Naive thymus-derived CD4-positive, alpha-beta T cell (primary cell): ENCODE results near the gene BCL11A. TPM values are rescaled to one million over a fixed set of nuclear protein-coding genes. Genes with fewer than 3 reads are reported as not detected.
A peak's percentile ranks its signal among the peaks of the same experiment; 100 is the strongest.

Source experiments
- ATAC-seq: fragments of 150-1000 bp; cut with Tn5 transposase; 2 replicates; pipeline ENCODE4 v1.10.0; 2021; ENCODE audit warnings: mild to moderate bottlenecking, moderate library complexity
- CTCF ChIA-PET: fragments of 350-600 bp; sonication (Branson Sonifier 250); formaldehyde crosslinking; loops from one replicate; lab custom pipeline; 2021; ENCODE audit warnings: antibody characterized with exemption; lab: Charles Lee
- POLR2A ChIA-PET: fragments of 350-600 bp; sonication (Branson Sonifier 250); formaldehyde crosslinking; loops from one replicate; lab custom pipeline; 2021; ENCODE audit warnings: antibody characterized with exemption, inconsistent platforms; lab: Charles Lee
- DNase-seq, 9 donors: peaks; one replicate each; pipeline versions ENCODE4 v3.0.0 to v3.0.0-alpha.2; 2020 to 2022; ENCODE audit warnings: mixed read lengths in 1 of 9
- H3K27ac ChIP-seq: one replicate; pipeline ENCODE4 v1.7.0; 2013; ENCODE audit warnings: mild to moderate bottlenecking, low read depth, low read length, moderate library complexity
- H3K27me3 ChIP-seq, 2 donors: one replicate each; pipeline ENCODE4 v1.7.0; 2013; ENCODE audit warnings: low read length in 2 of 2, mild to moderate bottlenecking in 2 of 2, moderate library complexity in 2 of 2; ENCODE audit not compliant: control insufficient read depth in 2 of 2, insufficient read depth in 2 of 2
- H3K36me3 ChIP-seq, 3 experiments: 1 replicate in 2 of 3; 2 replicates in 1 of 3; pipeline ENCODE4 v1.7.0; 2013; ENCODE audit warnings: low read length in 3 of 3, mild to moderate bottlenecking in 3 of 3, moderate library complexity in 1 of 3; ENCODE audit not compliant: insufficient read depth in 3 of 3, control insufficient read depth in 2 of 3
- H3K4me1 ChIP-seq, 2 donors: one replicate each; pipeline ENCODE4 v1.7.0; 2013; ENCODE audit warnings: low read length in 2 of 2, mild to moderate bottlenecking in 2 of 2, moderate library complexity in 1 of 2; ENCODE audit not compliant: control insufficient read depth in 2 of 2, insufficient read depth in 2 of 2
- H3K4me3 ChIP-seq: 2 replicates; pipeline ENCODE4 v1.7.0; 2013; ENCODE audit warnings: mild to moderate bottlenecking, low read length
- H3K9me3 ChIP-seq, 3 experiments: 1 replicate in 2 of 3; 2 replicates in 1 of 3; pipeline ENCODE4 v1.7.0; 2013; ENCODE audit warnings: low read length in 3 of 3; ENCODE audit not compliant: control insufficient read depth in 2 of 3
- H3K27ac Mint-ChIP-seq, 9 donors: one replicate each; pipeline ENCODE4 v1.8.0; 2020 to 2022; ENCODE audit warnings: mixed read lengths in 9 of 9, mild to moderate bottlenecking in 8 of 9, moderate library complexity in 5 of 9, inconsistent platforms in 2 of 9
- H3K27me3 Mint-ChIP-seq, 5 donors: one replicate each; pipeline ENCODE4 v1.8.0; 2021 to 2022; ENCODE audit warnings: mixed read lengths in 5 of 5, mild to moderate bottlenecking in 1 of 5
- H3K36me3 Mint-ChIP-seq, 5 donors: one replicate each; pipeline ENCODE4 v1.8.0; 2020 to 2022; ENCODE audit warnings: mixed read lengths in 5 of 5, mild to moderate bottlenecking in 3 of 5, inconsistent platforms in 1 of 5
- H3K4me1 Mint-ChIP-seq, 7 donors: one replicate each; pipeline ENCODE4 v1.8.0; 2020 to 2022; ENCODE audit warnings: mixed read lengths in 7 of 7, mild to moderate bottlenecking in 3 of 7, inconsistent platforms in 1 of 7
- H3K4me3 Mint-ChIP-seq, 10 donors: one replicate each; pipeline ENCODE4 v1.8.0; 2020 to 2022; ENCODE audit warnings: mild to moderate bottlenecking in 10 of 10, mixed read lengths in 10 of 10, moderate library complexity in 6 of 10, inconsistent platforms in 2 of 10
- H3K9me3 Mint-ChIP-seq, 11 donors: one replicate each; pipeline ENCODE4 v1.8.0; 2020 to 2022; ENCODE audit warnings: mixed read lengths in 11 of 11, mild to moderate bottlenecking in 4 of 11, inconsistent platforms in 1 of 11, moderate library complexity in 1 of 11
- intact Hi-C, 2 donors: fragments of 100-400 bp; cut with micrococcal nuclease; formaldehyde crosslinking; loops; one replicate each; pipeline ENCODE4 v1.15.1; 2023
- polyA plus RNA-seq, 2 donors: library from polyadenylated mRNA; unstranded; fragments of 300-500 nt; fragmentation: Illumina TruSeq; gene quantifications; one replicate each; pipeline ENCODE4 v1.2.3, GENCODE V29; 2021
- total RNA-seq, 6 experiments: library from RNA in 5 of 6; stranded (reverse) in 5 of 6; gene quantifications; 1 replicate in 5 of 6; 2 replicates in 1 of 6; pipeline ENCODE4 v1.2.3 and lab custom pipeline; 2021 to 2026

The BCL11A gene
- total RNA-seq, result 10 to 100 TPM in 1 of 5 experiments, 1 to 10 TPM in 3, not detected in 1; 1.6 to 26.2 (median 4.4) TPM
- 1 to 10 TPM; 1.5 to 2.8 TPM for polyA plus RNA-seq
- total RNA-seq (lab: John Stamatoyannopoulos, UW), result 1.2 reads per million

GRCh38 chr2:60553495-60554073, at the start of gene BCL11A:
TSS of gene BCL11A (minus strand) at chr2:60553654. CDS start at chr2:60553270, 384 bp downstream.
- H3K27me3 ChIP-seq, result peaks cover 20 to 40% of the 10 kb centered on the region in 2 donors
- CTCF ChIA-PET, result interaction anchor here (1.3 kb wide), 1 partner anchor 28 kb away, joined by 3 read pairs; no protein-coding TSS in a partner anchor
- peaks cover 14 to 33% of the 10 kb centered on the region in 2 donors for H3K4me1 ChIP-seq
- H3K36me3 ChIP-seq, result no peaks in the 10 kb centered on the region
- Mint-ChIP-seq H3K9me3 (peaks cover 0 to 4% (median 0%) of the 10 kb centered on the region in 11 donors), H3K4me1 (peaks cover 26 to 74% (median 56%) of the 10 kb centered on the region in 7 donors), H3K4me3 (peak within 1 kb of the TSS; percentile 78 to 95 (median 89)), H3K27ac (peak within 1 kb of the TSS in 3 of 9 donors; percentile 54 to 88 (median 83)), H3K36me3 (no peaks in the 10 kb centered on the region), H3K27me3 (peaks cover 40 to 87% (median 52%) of the 10 kb centered on the region in 5 donors)
- peak; percentile 27 for ATAC-seq
- H3K4me3 ChIP-seq, result peak within 1 kb of the TSS; percentile 90
- intact Hi-C loops, result loop anchor here (2.0 to 10.0 kb wide), 7 partner anchors 329 to 1979 kb away; partner anchors contain the start of gene REL (in 1 of the 2)
- no peaks in the 10 kb centered on the region for H3K9me3 ChIP-seq
- POLR2A ChIA-PET, result no interaction called here
- no peak for DNase-seq
- H3K27ac ChIP-seq, result peak within 1 kb of the TSS; percentile 34

- Histone ChIP-seq H3K36me3 (no peaks in the 10 kb centered on the region), H3K4me1 (no peaks in the 10 kb centered on the region), H3K9me3 (peaks cover 0 to 7% (median 0%) of the 10 kb centered on the region in 3 experiments), H3K27ac (no peak overlapping the region), H3K4me3 (no peak overlapping the region), H3K27me3 (no peaks in the 10 kb centered on the region)
- peaks cover 9 to 49% (median 16%) of the 10 kb centered on the region in 5 donors for H3K27me3 Mint-ChIP-seq
- H3K4me3 Mint-ChIP-seq, result no peak overlapping the region
- H3K36me3 Mint-ChIP-seq, result peaks cover 0 to 7% (median 0%) of the 10 kb centered on the region in 5 donors
- no peak overlapping the region for H3K27ac Mint-ChIP-seq
- CTCF ChIA-PET, result no interaction called here
- ATAC-seq, result no peak
- H3K4me1 Mint-ChIP-seq, result no peaks in the 10 kb centered on the region
- intact Hi-C loops, result no loop called here
- no peak for DNase-seq
- POLR2A ChIA-PET, result no interaction called here
- H3K9me3 Mint-ChIP-seq, result peaks cover 0 to 21% (median 4%) of the 10 kb centered on the region in 11 donors
Measured at GRCh38 chr2:60602828-60603532, 49.5 kb upstream of the BCL11A start.

GRCh38 chr2:60602388-60602787, 48.9 kb upstream of the BCL11A start:
- DNase-seq (no peak), ATAC-seq (no peak)
- ChIA-PET CTCF (no interaction called here), POLR2A (no interaction called here)
- H3K27me3 Mint-ChIP-seq, result peaks cover 9 to 52% (median 17%) of the 10 kb centered on the region in 5 donors
- H3K27ac Mint-ChIP-seq, result no peak overlapping the region
- peaks cover 0 to 21% (median 4%) of the 10 kb centered on the region in 11 donors for H3K9me3 Mint-ChIP-seq
- peaks cover 0 to 7% (median 0%) of the 10 kb centered on the region in 3 experiments for H3K9me3 ChIP-seq
- peaks cover 0 to 7% (median 0%) of the 10 kb centered on the region in 5 donors for H3K36me3 Mint-ChIP-seq
- no peaks in the 10 kb centered on the region for H3K36me3 ChIP-seq
- intact Hi-C loops, result no loop called here
- no peak overlapping the region for H3K27ac ChIP-seq
- H3K27me3 ChIP-seq, result no peaks in the 10 kb centered on the region
- H3K4me1 Mint-ChIP-seq, result no peaks in the 10 kb centered on the region
- H3K4me3 Mint-ChIP-seq, result no peak overlapping the region
- H3K4me3 ChIP-seq, result no peak overlapping the region
- no peaks in the 10 kb centered on the region for H3K4me1 ChIP-seq

GRCh38 chr2:60598271-60598670, 44.8 kb upstream of the BCL11A start:
- Histone ChIP-seq H3K27me3 (no peaks in the 10 kb centered on the region), H3K4me1 (no peaks in the 10 kb centered on the region), H3K36me3 (no peaks in the 10 kb centered on the region), H3K9me3 (peaks cover 0 to 7% (median 0%) of the 10 kb centered on the region in 3 experiments), H3K4me3 (no peak overlapping the region), H3K27ac (no peak overlapping the region)
- DNase-seq (no peak), ATAC-seq (no peak)
- intact Hi-C loops, result no loop called here
- no peak overlapping the region for H3K27ac Mint-ChIP-seq
- H3K4me3 Mint-ChIP-seq, result no peak overlapping the region
- H3K36me3 Mint-ChIP-seq, result peaks cover 0 to 7% (median 0%) of the 10 kb centered on the region in 5 donors
- H3K9me3 Mint-ChIP-seq, result peaks cover 0 to 21% (median 4%) of the 10 kb centered on the region in 11 donors
- ChIA-PET POLR2A (no interaction called here), CTCF (no interaction called here)
- no peaks in the 10 kb centered on the region for H3K4me1 Mint-ChIP-seq
- H3K27me3 Mint-ChIP-seq, result peaks cover 10 to 51% (median 28%) of the 10 kb centered on the region in 5 donors

- intact Hi-C loops, result no loop called here
- Mint-ChIP-seq H3K36me3 (peaks cover 0 to 3% (median 0%) of the 10 kb centered on the region in 5 donors), H3K4me1 (no peaks in the 10 kb centered on the region), H3K4me3 (no peak overlapping the region), H3K27me3 (peaks cover 14 to 45% (median 26%) of the 10 kb centered on the region in 5 donors), H3K9me3 (peaks cover 0 to 25% (median 5%) of the 10 kb centered on the region in 11 donors), H3K27ac (no peak overlapping the region)
- ChIA-PET CTCF (no interaction called here), POLR2A (no interaction called here)
- DNase-seq, result no peak
- no peak for ATAC-seq
- Histone ChIP-seq H3K36me3 (no peaks in the 10 kb centered on the region), H3K4me1 (no peaks in the 10 kb centered on the region), H3K27ac (no peak overlapping the region), H3K4me3 (no peak overlapping the region), H3K27me3 (no peaks in the 10 kb centered on the region), H3K9me3 (peaks cover 0 to 7% (median 0%) of the 10 kb centered on the region in 3 experiments)
Measured at GRCh38 chr2:60597346-60597745, 43.9 kb upstream of the BCL11A start.

GRCh38 chr2:60596411-60596810, 43.0 kb upstream of the BCL11A start:
- no peak overlapping the region for H3K27ac Mint-ChIP-seq
- CTCF ChIA-PET, result no interaction called here

More at GRCh38 chr2:60596411-60596810, 43.0 kb upstream of the BCL11A start:
- Histone ChIP-seq H3K27me3 (no peaks in the 10 kb centered on the region), H3K27ac (no peak overlapping the region), H3K4me3 (no peak overlapping the region), H3K36me3 (no peaks in the 10 kb centered on the region), H3K9me3 (peaks cover 0 to 7% (median 0%) of the 10 kb centered on the region in 3 experiments), H3K4me1 (no peaks in the 10 kb centered on the region)
- intact Hi-C loops, result no loop called here
- Mint-ChIP-seq H3K36me3 (no peaks in the 10 kb centered on the region), H3K9me3 (peaks cover 0 to 26% (median 6%) of the 10 kb centered on the region in 11 donors), H3K27me3 (peaks cover 19 to 47% (median 27%) of the 10 kb centered on the region in 5 donors), H3K4me3 (no peak overlapping the region), H3K4me1 (no peaks in the 10 kb centered on the region)
- ATAC-seq (no peak), DNase-seq (no peak)
- POLR2A ChIA-PET, result no interaction called here
